BLaER1 (cell line): Measurements from ENCODE around the gene HSD17B12.

Experiments used
- H3K27ac ChIP-seq: shearing (Covaris generic); formaldehyde crosslinking; 2 replicates; pipeline ENCODE4 v1.8.1; 2022
- H3K27me3 ChIP-seq: shearing (Covaris generic); formaldehyde crosslinking; 2 replicates; pipeline ENCODE4 v1.8.1; 2022
- H3K36me3 ChIP-seq: shearing (Covaris generic); formaldehyde crosslinking; 2 replicates; pipeline ENCODE4 v1.8.1; 2022
- H3K4me1 ChIP-seq: shearing (Covaris generic); formaldehyde crosslinking; 2 replicates; pipeline ENCODE4 v1.8.1; 2022
- H3K4me2 ChIP-seq: shearing (Covaris generic); formaldehyde crosslinking; 2 replicates; pipeline ENCODE4 v1.8.1; 2022
- H3K4me3 ChIP-seq: shearing (Covaris generic); formaldehyde crosslinking; 2 replicates; pipeline ENCODE4 v1.8.1; 2022
- H3K9ac ChIP-seq: shearing (Covaris generic); formaldehyde crosslinking; 2 replicates; pipeline ENCODE4 v1.8.1; 2022
- H3K9me3 ChIP-seq: shearing (Covaris generic); formaldehyde crosslinking; 2 replicates; pipeline ENCODE4 v1.8.1; 2022
- H4K20me1 ChIP-seq: shearing (Covaris generic); formaldehyde crosslinking; 2 replicates; pipeline ENCODE4 v1.8.1; 2022
- Cebpa-rat ChIP-seq: shearing (Covaris generic); IDR thresholded peaks from 2 replicates; pipeline ENCODE4 v1.8.1; 2022

Gene HSD17B12

GRCh38 chr11:43699870-43700269 lies 19.3 kb downstream of the HSD17B12 start:
- Histone ChIP-seq H3K4me2 (no peak overlapping the region), H3K27me3 (no peaks in the 10 kb centered on the region), H3K36me3 (peaks cover 67% of the 10 kb centered on the region), H3K4me3 (no peak overlapping the region), H4K20me1 (peaks cover 11% of the 10 kb centered on the region), H3K4me1 (peaks cover 4% of the 10 kb centered on the region), H3K9me3 (peaks cover 47% of the 10 kb centered on the region), H3K9ac (no peak overlapping the region), H3K27ac (no peak overlapping the region)
- no peak for TF ChIP-seq Cebpa-rat

DNA sequence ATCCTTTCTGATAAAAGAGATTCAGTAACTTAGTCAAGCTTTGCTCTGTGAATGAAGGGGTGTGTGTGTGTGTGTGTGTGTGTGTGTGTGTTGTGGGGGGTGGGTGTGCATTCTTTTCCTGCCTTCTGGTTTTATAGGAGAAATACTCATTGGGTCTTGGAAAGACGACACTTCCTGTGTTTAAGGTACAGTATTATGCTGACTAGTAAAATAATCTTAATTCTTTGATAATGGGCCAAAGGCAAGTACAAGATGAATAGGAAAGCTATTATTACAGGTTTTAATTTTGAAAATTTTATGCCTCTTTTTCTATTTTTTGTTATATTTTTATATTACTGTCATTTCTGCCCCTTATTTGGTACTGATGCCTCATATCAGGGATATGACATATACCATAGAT lies 26.1 kb downstream of the HSD17B12 start:
- no peak overlapping the region for H3K27ac ChIP-seq
- peaks cover 19% of the 10 kb centered on the region for H3K9me3 ChIP-seq
- no peak overlapping the region for H3K9ac ChIP-seq
- no peak overlapping the region for H3K4me2 ChIP-seq
- no peaks in the 10 kb centered on the region for H3K4me1 ChIP-seq
- no peaks in the 10 kb centered on the region for H3K27me3 ChIP-seq
- TF ChIP-seq Cebpa-rat = no peak
- no peak overlapping the region for H3K4me3 ChIP-seq
- peaks cover 57% of the 10 kb centered on the region for H4K20me1 ChIP-seq
- H3K36me3 ChIP-seq = peaks cover 38% of the 10 kb centered on the region

GRCh38 chr11:43708776-43709175 lies 28.2 kb downstream of the HSD17B12 start:
- no peak overlapping the region for H3K4me2 ChIP-seq
- H3K27me3 ChIP-seq = no peaks in the 10 kb centered on the region
- H3K4me1 ChIP-seq = no peaks in the 10 kb centered on the region
- peaks cover 21% of the 10 kb centered on the region for H3K9me3 ChIP-seq
- H3K4me3 ChIP-seq = no peak overlapping the region
- no peak overlapping the region for H3K27ac ChIP-seq
- H3K36me3 ChIP-seq = peaks cover 46% of the 10 kb centered on the region
- H4K20me1 ChIP-seq = peaks cover 56% of the 10 kb centered on the region
- H3K9ac ChIP-seq = no peak overlapping the region
- TF ChIP-seq Cebpa-rat = no peak

DNA sequence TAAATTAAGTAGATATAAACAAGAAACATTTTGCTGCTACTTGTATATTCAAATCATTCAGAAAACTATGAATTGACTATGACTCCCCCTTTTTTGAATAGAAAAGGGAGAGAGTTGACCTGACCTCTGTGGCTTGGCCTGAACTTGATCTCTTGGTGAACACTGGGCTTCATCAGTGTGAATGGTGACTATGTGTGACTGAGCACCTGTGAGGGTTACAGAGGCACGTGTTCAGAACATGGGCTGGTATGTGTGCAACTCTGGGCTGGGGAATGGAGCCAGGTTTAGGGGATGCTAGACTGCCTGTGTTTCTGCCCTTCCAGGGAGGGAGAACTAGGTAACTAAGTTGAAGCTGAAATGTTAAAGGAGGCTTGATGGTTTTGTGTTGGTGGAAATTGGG lies 29.2 kb downstream of the HSD17B12 start:
- Histone ChIP-seq H3K36me3 (peaks cover 37% of the 10 kb centered on the region), H3K4me2 (no peak overlapping the region), H4K20me1 (peaks cover 47% of the 10 kb centered on the region), H3K4me1 (no peaks in the 10 kb centered on the region), H3K27me3 (no peaks in the 10 kb centered on the region), H3K9ac (no peak overlapping the region), H3K27ac (no peak overlapping the region), H3K4me3 (no peak overlapping the region), H3K9me3 (peaks cover 21% of the 10 kb centered on the region)
- no peak for TF ChIP-seq Cebpa-rat

GRCh38 chr11:43712676-43713075 lies 32.1 kb downstream of the HSD17B12 start:
- Histone ChIP-seq H3K4me3 (no peak overlapping the region), H3K4me2 (no peak overlapping the region), H3K9me3 (peaks cover 43% of the 10 kb centered on the region), H3K9ac (no peak overlapping the region), H4K20me1 (peaks cover 23% of the 10 kb centered on the region), H3K27me3 (no peaks in the 10 kb centered on the region), H3K27ac (no peak overlapping the region), H3K36me3 (peaks cover 45% of the 10 kb centered on the region), H3K4me1 (no peaks in the 10 kb centered on the region)
- TF ChIP-seq Cebpa-rat = no peak

- peaks cover 43% of the 10 kb centered on the region for H3K9me3 ChIP-seq
Observed at GRCh38 chr11:43718373-43718772, 37.8 kb downstream of the HSD17B12 start.

GRCh38 chr11:43723617-43724016 lies 43.1 kb downstream of the HSD17B12 start:
- no peak overlapping the region for H3K4me3 ChIP-seq
- no peak overlapping the region for H3K27ac ChIP-seq
- H3K36me3 ChIP-seq = peaks cover 24% of the 10 kb centered on the region
- H3K4me1 ChIP-seq = peaks cover 27% of the 10 kb centered on the region
- no peak overlapping the region for H3K4me2 ChIP-seq
- H4K20me1 ChIP-seq = no peaks in the 10 kb centered on the region
- no peak overlapping the region for H3K9ac ChIP-seq
- no peaks in the 10 kb centered on the region for H3K27me3 ChIP-seq
- H3K9me3 ChIP-seq = peaks cover 12% of the 10 kb centered on the region
- TF ChIP-seq Cebpa-rat = no peak

More at GRCh38 chr11:43718373-43718772, 37.8 kb downstream of the HSD17B12 start:
- Histone ChIP-seq H4K20me1 (no peaks in the 10 kb centered on the region), H3K4me1 (peaks cover 23% of the 10 kb centered on the region), H3K4me2 (no peak overlapping the region), H3K36me3 (peaks cover 41% of the 10 kb centered on the region), H3K27me3 (no peaks in the 10 kb centered on the region), H3K4me3 (no peak overlapping the region), H3K27ac (no peak overlapping the region), H3K9ac (no peak overlapping the region)
- TF ChIP-seq Cebpa-rat = no peak

- Histone ChIP-seq H3K4me2 (no peak overlapping the region), H3K4me1 (peaks cover 23% of the 10 kb centered on the region), H3K4me3 (no peak overlapping the region), H3K9me3 (peaks cover 43% of the 10 kb centered on the region), H3K36me3 (peaks cover 40% of the 10 kb centered on the region), H3K27ac (no peak overlapping the region), H4K20me1 (no peaks in the 10 kb centered on the region), H3K9ac (no peak overlapping the region), H3K27me3 (no peaks in the 10 kb centered on the region)
- TF ChIP-seq Cebpa-rat = no peak
Observed at GRCh38 chr11:43732225-43732624, 51.7 kb downstream of the HSD17B12 start.

DNA sequence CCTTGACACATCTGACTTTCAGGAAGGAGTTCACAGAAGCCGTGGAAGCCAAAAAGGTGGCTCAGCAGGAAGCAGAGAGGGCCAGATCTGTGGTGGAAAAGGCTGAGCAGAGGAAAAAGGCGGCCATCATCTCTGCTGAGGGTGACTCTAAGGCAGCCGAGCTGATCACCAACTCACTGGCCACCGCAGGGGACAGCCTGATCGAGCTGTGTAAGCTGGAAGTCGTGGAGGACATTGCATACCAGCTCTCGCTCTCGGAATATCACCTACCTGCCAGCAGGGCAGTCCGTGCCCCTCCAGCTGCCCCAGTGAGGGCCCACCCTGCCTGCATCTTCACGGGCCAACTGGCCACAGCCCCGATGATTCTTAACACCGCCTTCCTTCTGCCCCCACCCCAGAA lies 53.7 kb downstream of the HSD17B12 start:
- Histone ChIP-seq H3K36me3 (peaks cover 43% of the 10 kb centered on the region), H3K9me3 (peaks cover 43% of the 10 kb centered on the region), H3K9ac (no peak overlapping the region), H3K4me3 (no peak overlapping the region), H3K4me1 (peaks cover 44% of the 10 kb centered on the region), H3K27me3 (no peaks in the 10 kb centered on the region), H3K4me2 (no peak overlapping the region), H4K20me1 (no peaks in the 10 kb centered on the region), H3K27ac (no peak overlapping the region)
- TF ChIP-seq Cebpa-rat = no peak

GRCh38 chr11:43735115-43735514 lies 54.6 kb downstream of the HSD17B12 start:
- TF ChIP-seq Cebpa-rat = no peak
- H3K9me3 ChIP-seq = peaks cover 50% of the 10 kb centered on the region
- 0 out of 2 replicates have a peak overlapping the region, but pooled peaks have one; percentile 53 for H3K4me3 ChIP-seq
- H3K9ac ChIP-seq = no peak overlapping the region
- H4K20me1 ChIP-seq = no peaks in the 10 kb centered on the region
- peak overlapping the region; percentile 91; the same call in 1 of the 2 replicates for H3K4me2 ChIP-seq
- H3K27ac ChIP-seq = peak overlapping the region; percentile 95
- no peaks in the 10 kb centered on the region for H3K27me3 ChIP-seq
- H3K4me1 ChIP-seq = peaks cover 52% of the 10 kb centered on the region
- H3K36me3 ChIP-seq = peaks cover 49% of the 10 kb centered on the region

DNA sequence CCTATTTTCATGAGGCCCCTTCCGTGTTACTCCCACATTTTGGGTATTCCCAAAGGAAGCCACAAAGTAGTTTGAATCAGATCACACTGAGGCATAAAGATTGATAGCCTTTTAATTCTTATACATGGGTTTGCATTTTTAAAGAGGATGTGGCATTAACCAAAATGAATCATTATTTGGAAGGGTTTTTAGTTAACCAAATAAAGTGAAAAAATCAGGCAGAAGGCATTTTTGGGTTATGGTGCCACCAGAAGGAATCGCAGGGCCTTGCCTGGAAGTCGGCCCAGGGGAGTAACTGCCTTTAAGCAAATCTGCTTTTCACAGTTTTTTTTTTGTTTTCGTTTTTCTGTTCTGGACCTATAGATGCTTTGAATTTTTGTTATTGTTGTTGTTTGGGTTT lies 55.4 kb downstream of the HSD17B12 start:
- Histone ChIP-seq H3K27ac (peak overlapping the region; percentile 95), H3K4me1 (peaks cover 59% of the 10 kb centered on the region), H3K4me2 (peak overlapping the region; percentile 91), H3K36me3 (peaks cover 53% of the 10 kb centered on the region), H3K9me3 (peaks cover 52% of the 10 kb centered on the region), H3K4me3 (peak overlapping the region; percentile 53), H3K27me3 (no peaks in the 10 kb centered on the region), H4K20me1 (no peaks in the 10 kb centered on the region), H3K9ac (peak overlapping the region; percentile 85)
- TF ChIP-seq Cebpa-rat = no peak
